Measurements from ENCODE around the gene PPIL4. TPM values are rescaled to one million over a fixed set of nuclear protein-coding genes. Genes with fewer than 3 reads are reported as not detected.
A peak's percentile ranks its signal among the peaks of the same experiment; 100 is the strongest.

The PPIL4 gene
- total and polyA plus RNA-seq, 2 donors (not counting 1 experiment from before 2014, with no cell fraction given) = 3.1 to 34.3 TPM

- Histone ChIP-seq H3K4me2 (replicated peaks; ENCODE audit: low read depth, low read length, poor library complexity, severe bottlenecking) (no peak overlapping the region), H3K4me1 (ENCODE audit: control insufficient read depth in 2 of 2, insufficient read depth in 2 of 2, low read length in 2 of 2) (no peaks in the 10 kb centered on the region), H3K79me2 (ENCODE audit: control insufficient read depth, insufficient read depth, low read length) (peaks cover 49% of the 10 kb centered on the region), H3K27ac (ENCODE audit: low read length in 2 of 2) (peak overlapping the region; percentile 12 to 55), H3K4me3 (ENCODE audit: control extremely low read depth in 1 of 5, extremely low read depth in 1 of 5, insufficient read depth in 1 of 5, low read depth in 2 of 5, low read length in 4 of 5) (no peak overlapping the region), H3K9me3 (ENCODE audit: control extremely low read depth in 1 of 3, control insufficient read depth in 2 of 3, insufficient read depth in 1 of 3, low read length in 2 of 3) (peaks cover 0 to 6% (median 0%) of the 10 kb centered on the region in 3 donors), H3K9ac (ENCODE audit: low read length) (no peak overlapping the region), H2AFZ (ENCODE audit: insufficient read depth, low read depth, low read length, poor library complexity, severe bottlenecking) (no peak overlapping the region), H4K20me1 (ENCODE audit: control insufficient read depth, insufficient read depth, low read length, poor library complexity, severe bottlenecking) (peaks cover 36% of the 10 kb centered on the region), H3K27me3 (replicated peaks in 1 of 4; ENCODE audit: control extremely low read depth in 1 of 4, control insufficient read depth in 3 of 4, insufficient read depth in 4 of 4, low read length in 3 of 4) (no peaks in the 10 kb centered on the region), H3K36me3 (replicated peaks in 1 of 2; ENCODE audit: control extremely low read depth in 1 of 2, control insufficient read depth in 1 of 2, extremely low read depth in 1 of 2, insufficient read depth in 2 of 2, low read length in 1 of 2) (peaks cover 10 to 88% of the 10 kb centered on the region in 2 experiments)
- ATAC-seq (ENCODE audit: low read depth) = no peak
- 90% methylated on average over 10 of the region's 11 CpGs for WGBS (ENCODE audit: insufficient coverage)
- no peak for DNase-seq
- Mint-ChIP-seq H3K27ac (peak overlapping the region; percentile 64), H3K9me3 (ENCODE audit: insufficient read depth) (no peaks in the 10 kb centered on the region), H3K27me3 (no peaks in the 10 kb centered on the region), H3K4me1 (peaks cover 11% of the 10 kb centered on the region), H3K4me3 (no peak overlapping the region)
- TF ChIP-seq EZH2 (IDR thresholded peaks at IDR 0.05; ENCODE audit: borderline replicate concordance, insufficient read depth, low read depth, low read length, poor library complexity, severe bottlenecking) = no peak
- TF ChIP-seq CTCF (IDR thresholded peaks at IDR 0.05) = no peak
- POLR2A ChIA-PET = interaction anchor here (0.9 kb wide), 1 partner anchor 28 kb away, joined by 4 read pairs; no protein-coding TSS in a partner anchor
- CTCF ChIA-PET = interaction anchor here (1.7 to 3.5 kb wide), 3 partner anchors 9 to 62 kb away, joined by 3 to 14 read pairs (median 7); no protein-coding TSS in a partner anchor
- intact Hi-C loops (cut with micrococcal nuclease) = no loop called here
Measured at GRCh38 chr6:149455031-149455732, 90.7 kb downstream of the PPIL4 start.

Small RNAs within 50 kb of the gene (small RNA-seq; reads per million reads assigned to genes)
- gene RF00410 (ENCODE audit: insufficient read length, low read depth, low replicate concordance) (not detected), gene RNU7-3P (ENCODE audit: insufficient read length, low read depth, low replicate concordance) (not detected)

Other genes starting within 250 kb of the PPIL4 start
- 85.4 and 88.5 TPM in 2 replicates for gene TAB2, start 228.3 kb downstream of the PPIL4 start, total RNA-seq
- 27.7 and 31.6 TPM in 2 replicates for gene TAB2, start 228.3 kb downstream of the PPIL4 start, polyA plus RNA-seq
- gene SUMO4, start 145.8 kb downstream of the PPIL4 start, total RNA-seq = 9.5 and 11.5 TPM in 2 replicates
- 0.18 and 0.22 TPM in 2 replicates for gene SUMO4, start 145.8 kb downstream of the PPIL4 start, polyA plus RNA-seq
- gene ZC3H12D, start 61.0 kb downstream of the PPIL4 start, total RNA-seq = 190 and 215 TPM in 2 replicates
- gene ZC3H12D, start 61.0 kb downstream of the PPIL4 start, polyA plus RNA-seq = 56.6 and 63.1 TPM in 2 replicates
- gene GINM1, start 20.3 kb upstream of the PPIL4 start, total RNA-seq = 22.1 and 23.0 TPM in 2 replicates
- gene GINM1, start 20.3 kb upstream of the PPIL4 start, polyA plus RNA-seq = 14.4 and 14.7 TPM in 2 replicates
- gene KATNA1, start 102.7 kb upstream of the PPIL4 start, total RNA-seq = 18.5 and 19.8 TPM in 2 replicates
- gene KATNA1, start 102.7 kb upstream of the PPIL4 start, polyA plus RNA-seq = 10.6 and 19.3 TPM in 2 replicates
- gene LATS1, start 172.1 kb upstream of the PPIL4 start, total RNA-seq = 48.0 and 54.0 TPM in 2 replicates
- gene LATS1, start 172.1 kb upstream of the PPIL4 start, polyA plus RNA-seq = 11.6 and 12.3 TPM in 2 replicates
- gene NUP43, start 200.5 kb upstream of the PPIL4 start, total RNA-seq = 75.7 and 77.7 TPM in 2 replicates
- 12.9 and 14.2 TPM in 2 replicates for gene NUP43, start 200.5 kb upstream of the PPIL4 start, polyA plus RNA-seq
- 46.4 and 50.0 TPM in 2 replicates for gene PCMT1, start 203.7 kb upstream of the PPIL4 start, total RNA-seq
- 30.3 and 38.0 TPM in 2 replicates for gene PCMT1, start 203.7 kb upstream of the PPIL4 start, polyA plus RNA-seq

All from B cell (primary cell).